Neutrophil (primary cell): Measurements from ENCODE around the gene HCRTR1.
A peak's percentile ranks its signal among the peaks of the same experiment; 100 is the strongest.

ENCODE experiments used
- H3K27ac ChIP-seq: fragments of 200-600 bp; sonication (generic); 2 replicates; pipeline ENCODE4 v1.5.1; 2016; ENCODE audit warnings: mild to moderate bottlenecking, moderate library complexity
- H3K27me3 ChIP-seq: fragments of 200-600 bp; sonication (generic); 2 replicates; pipeline ENCODE4 v1.6.0; 2016; ENCODE audit warnings: mild to moderate bottlenecking
- H3K36me3 ChIP-seq: fragments of 200-600 bp; sonication (generic); 2 replicates; pipeline ENCODE4 v1.5.1; 2017
- H3K4me1 ChIP-seq, 2 experiments: fragments of 200-600 bp in 1 of 2; sonication (generic) in 1 of 2; 1 replicate in 1 of 2; 2 replicates in 1 of 2; pipeline versions ENCODE4 v1.5.1 to v1.6.1; 2013 to 2016; ENCODE audit warnings: low read depth in 1 of 2, low read length in 1 of 2, mild to moderate bottlenecking in 1 of 2, moderate library complexity in 1 of 2; ENCODE audit not compliant: control insufficient read depth in 1 of 2, insufficient read depth in 1 of 2
- H3K4me3 ChIP-seq, 2 experiments: fragments of 200-600 bp in 1 of 2; sonication (generic) in 1 of 2; 1 replicate in 1 of 2; 2 replicates in 1 of 2; pipeline ENCODE4 v1.5.1; 2013 to 2016; ENCODE audit warnings: low read depth in 1 of 2, low read length in 1 of 2, mild to moderate bottlenecking in 1 of 2, moderate library complexity in 1 of 2
- H3K9me3 ChIP-seq: fragments of 200-600 bp; sonication (generic); 2 replicates; pipeline ENCODE4 v1.5.1; 2016
- TF ChIP-seq, protein P1 (sequence below): fragments of 200-600 bp; sonication (generic); IDR thresholded peaks from 2 replicates; pipeline ENCODE4 v1.5.1; 2016; ENCODE audit warnings: antibody characterized with exemption

HCRTR1 gene

DNA sequence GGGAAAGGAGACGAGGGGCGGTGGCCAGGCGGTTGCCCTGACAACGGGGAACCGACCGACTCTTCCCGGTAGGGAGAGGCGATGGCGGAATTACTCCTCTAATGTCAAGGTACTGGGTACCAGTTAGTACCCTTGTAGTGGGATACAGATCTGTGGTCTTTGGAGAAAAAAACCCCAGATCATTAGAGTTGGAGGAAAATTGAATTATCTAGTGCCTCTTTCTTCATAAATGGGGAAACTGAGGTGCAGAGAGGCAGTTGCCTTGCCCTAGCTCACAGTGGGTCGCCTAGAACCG, 27.7 kb downstream of the HCRTR1 start:
- TF ChIP-seq, protein P1, sequence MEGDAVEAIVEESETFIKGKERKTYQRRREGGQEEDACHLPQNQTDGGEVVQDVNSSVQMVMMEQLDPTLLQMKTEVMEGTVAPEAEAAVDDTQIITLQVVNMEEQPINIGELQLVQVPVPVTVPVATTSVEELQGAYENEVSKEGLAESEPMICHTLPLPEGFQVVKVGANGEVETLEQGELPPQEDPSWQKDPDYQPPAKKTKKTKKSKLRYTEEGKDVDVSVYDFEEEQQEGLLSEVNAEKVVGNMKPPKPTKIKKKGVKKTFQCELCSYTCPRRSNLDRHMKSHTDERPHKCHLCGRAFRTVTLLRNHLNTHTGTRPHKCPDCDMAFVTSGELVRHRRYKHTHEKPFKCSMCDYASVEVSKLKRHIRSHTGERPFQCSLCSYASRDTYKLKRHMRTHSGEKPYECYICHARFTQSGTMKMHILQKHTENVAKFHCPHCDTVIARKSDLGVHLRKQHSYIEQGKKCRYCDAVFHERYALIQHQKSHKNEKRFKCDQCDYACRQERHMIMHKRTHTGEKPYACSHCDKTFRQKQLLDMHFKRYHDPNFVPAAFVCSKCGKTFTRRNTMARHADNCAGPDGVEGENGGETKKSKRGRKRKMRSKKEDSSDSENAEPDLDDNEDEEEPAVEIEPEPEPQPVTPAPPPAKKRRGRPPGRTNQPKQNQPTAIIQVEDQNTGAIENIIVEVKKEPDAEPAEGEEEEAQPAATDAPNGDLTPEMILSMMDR, result no peak
- Histone ChIP-seq H3K27me3 (no peaks in the 10 kb centered on the region), H3K4me3 (peak overlapping the region; percentile 90 to 99), H3K9me3 (no peaks in the 10 kb centered on the region), H3K4me1 (peaks cover 49 to 51% of the 10 kb centered on the region in 2 experiments), H3K36me3 (no peaks in the 10 kb centered on the region), H3K27ac (peak overlapping the region; percentile 97)

DNA sequence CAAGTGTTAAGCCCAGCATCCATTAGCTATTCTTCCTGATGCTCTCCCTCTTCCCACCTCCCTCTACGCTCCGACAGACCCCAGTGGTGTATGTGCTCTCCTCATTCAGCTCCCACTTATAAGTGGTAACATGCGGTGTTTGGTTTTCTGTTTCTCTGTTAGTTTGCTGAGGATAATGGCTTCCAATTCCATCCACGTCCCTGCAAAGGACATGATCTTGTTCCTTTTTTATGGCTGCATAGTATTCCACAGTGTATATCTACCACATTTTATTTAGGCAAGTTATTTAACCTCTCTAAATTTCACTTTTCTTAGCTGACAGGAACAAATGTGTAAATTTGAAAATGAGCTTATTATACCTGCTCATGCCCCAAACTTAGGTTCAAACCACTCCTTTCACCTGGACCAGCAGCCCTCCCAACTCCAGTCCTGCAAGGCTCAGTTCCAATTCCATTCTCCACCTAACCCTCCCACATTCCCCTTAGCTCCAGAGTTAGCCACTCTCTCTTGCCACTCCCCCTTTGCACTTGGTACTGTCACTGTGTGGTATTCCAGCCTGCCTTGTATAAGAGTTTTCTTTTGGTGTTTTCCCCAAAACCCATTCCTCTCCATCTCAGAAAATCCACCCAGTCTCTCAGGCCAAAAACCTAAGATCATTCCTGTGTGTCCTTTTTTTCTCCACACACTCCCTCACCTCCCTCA, 28.9 kb downstream of the HCRTR1 start:
- TF ChIP-seq, protein P1, result no peak
- H3K27ac ChIP-seq, result no peak overlapping the region
- H3K27me3 ChIP-seq, result no peaks in the 10 kb centered on the region
- H3K4me1 ChIP-seq, result peaks cover 37 to 39% of the 10 kb centered on the region in 2 experiments
- no peaks in the 10 kb centered on the region for H3K9me3 ChIP-seq
- H3K4me3 ChIP-seq, result no peak overlapping the region
- no peaks in the 10 kb centered on the region for H3K36me3 ChIP-seq

DNA sequence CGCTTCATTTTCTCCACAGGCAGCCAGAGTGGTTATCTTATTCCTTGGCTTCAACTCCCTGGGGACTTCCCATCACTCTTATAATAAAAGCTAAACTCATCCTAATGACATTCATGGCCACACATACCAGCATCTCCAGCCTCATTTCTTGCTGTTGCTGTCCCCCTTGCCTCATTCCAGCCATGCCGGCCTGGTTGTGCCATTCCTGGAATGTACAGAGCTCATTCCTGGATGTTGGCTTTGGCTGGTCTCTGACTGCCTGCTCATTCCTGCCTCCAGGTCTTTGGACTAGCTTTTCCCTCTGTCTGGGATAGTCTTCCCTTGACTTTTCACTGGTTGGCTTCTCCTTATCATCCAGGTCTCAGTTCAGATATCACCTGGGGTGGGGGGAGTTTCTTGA, 29.6 kb downstream of the HCRTR1 start:
- Histone ChIP-seq H3K4me3 (no peak overlapping the region), H3K4me1 (peaks cover 30 to 32% of the 10 kb centered on the region in 2 experiments), H3K27ac (no peak overlapping the region), H3K27me3 (no peaks in the 10 kb centered on the region), H3K9me3 (no peaks in the 10 kb centered on the region), H3K36me3 (no peaks in the 10 kb centered on the region)
- TF ChIP-seq, protein P1, result no peak

DNA sequence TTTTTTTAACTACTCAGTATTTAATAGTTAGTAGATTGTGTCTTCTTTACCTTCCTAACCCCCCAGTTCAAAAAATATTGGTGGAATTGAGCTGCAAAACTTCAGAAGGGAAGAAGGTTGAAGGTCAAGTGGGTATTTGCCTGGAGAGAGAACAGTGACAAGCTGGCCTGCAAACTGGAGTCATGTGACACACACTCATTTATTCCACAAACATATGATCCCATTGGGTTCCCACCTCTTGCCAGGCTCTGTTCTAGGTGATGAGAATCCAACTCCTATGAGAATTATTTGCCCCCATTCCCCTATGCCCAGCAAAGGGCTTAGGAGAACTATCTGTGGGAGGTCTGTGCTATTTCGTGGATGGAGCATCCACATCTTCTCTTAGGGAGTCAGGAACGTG, 30.7 kb downstream of the HCRTR1 start:
- Histone ChIP-seq H3K27me3 (no peaks in the 10 kb centered on the region), H3K36me3 (no peaks in the 10 kb centered on the region), H3K4me1 (peaks cover 21 to 25% of the 10 kb centered on the region in 2 experiments), H3K27ac (no peak overlapping the region), H3K4me3 (no peak overlapping the region), H3K9me3 (no peaks in the 10 kb centered on the region)
- TF ChIP-seq, protein P1, result no peak

DNA sequence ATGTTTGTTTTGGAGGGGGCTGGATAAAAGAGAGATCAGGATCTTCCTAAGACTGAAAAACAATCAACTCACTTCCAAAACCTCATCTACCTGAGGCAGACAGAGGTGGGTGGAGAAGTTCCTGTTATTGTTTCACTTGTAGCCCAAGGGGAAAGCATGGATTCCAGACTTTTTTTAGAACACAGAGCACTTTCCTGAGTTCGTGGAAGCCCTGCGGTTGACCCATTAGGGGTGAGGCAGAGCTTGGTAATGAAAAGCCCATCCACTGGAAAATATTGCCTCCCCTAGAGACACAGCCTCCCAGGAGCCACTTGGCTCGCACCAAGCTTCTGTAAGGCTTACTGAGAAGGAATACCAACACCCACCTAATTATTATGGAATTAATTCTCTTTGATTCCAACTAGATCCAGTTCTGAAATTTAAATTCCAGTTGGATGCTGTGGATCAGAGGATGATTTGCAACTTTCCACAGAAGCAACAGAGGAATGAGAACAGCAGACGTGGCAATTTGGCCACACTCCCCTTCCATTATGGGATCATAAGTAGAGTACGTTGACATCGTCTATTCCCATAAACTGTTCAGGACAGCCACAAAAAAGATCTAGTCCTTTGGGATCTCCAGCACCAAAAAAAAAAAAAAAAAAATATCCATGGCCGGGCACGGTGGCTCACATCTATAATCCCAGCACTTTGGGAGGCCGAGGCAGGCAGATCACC, 31.3 kb downstream of the HCRTR1 start:
- Histone ChIP-seq H3K27ac (no peak overlapping the region), H3K27me3 (no peaks in the 10 kb centered on the region), H3K9me3 (no peaks in the 10 kb centered on the region), H3K4me3 (no peak overlapping the region), H3K4me1 (peaks cover 15 to 19% of the 10 kb centered on the region in 2 experiments), H3K36me3 (no peaks in the 10 kb centered on the region)
- TF ChIP-seq, protein P1, result no peak
